Rectal smooth muscle tissue (tissue), 1 donor: ENCODE results near the gene HSPE1.
"Not testable (repeated sequence)": the region's sequence is repeated elsewhere in the genome, so short reads cannot be mapped to it uniquely, and the experiment has no call there.

Experiments used
- H3K27ac ChIP-seq: one replicate; pipeline ENCODE4 v1.7.0; 2013; ENCODE audit warnings: low read depth, low read length, inconsistent platforms
- H3K27me3 ChIP-seq: one replicate; pipeline ENCODE4 v1.7.0; 2013; ENCODE audit warnings: low read length; ENCODE audit not compliant: control insufficient read depth, insufficient read depth
- H3K36me3 ChIP-seq: one replicate; pipeline ENCODE4 v1.7.0; 2013; ENCODE audit warnings: low read length; ENCODE audit not compliant: control insufficient read depth, insufficient read depth
- H3K4me1 ChIP-seq: one replicate; pipeline ENCODE4 v1.7.0; 2013; ENCODE audit warnings: low read length; ENCODE audit not compliant: control insufficient read depth, insufficient read depth
- H3K4me3 ChIP-seq: one replicate; pipeline ENCODE4 v1.7.0; 2013; ENCODE audit warnings: low read length
- H3K9ac ChIP-seq: one replicate; pipeline ENCODE4 v1.7.0; 2013; ENCODE audit warnings: low read length

HSPE1 gene

DNA sequence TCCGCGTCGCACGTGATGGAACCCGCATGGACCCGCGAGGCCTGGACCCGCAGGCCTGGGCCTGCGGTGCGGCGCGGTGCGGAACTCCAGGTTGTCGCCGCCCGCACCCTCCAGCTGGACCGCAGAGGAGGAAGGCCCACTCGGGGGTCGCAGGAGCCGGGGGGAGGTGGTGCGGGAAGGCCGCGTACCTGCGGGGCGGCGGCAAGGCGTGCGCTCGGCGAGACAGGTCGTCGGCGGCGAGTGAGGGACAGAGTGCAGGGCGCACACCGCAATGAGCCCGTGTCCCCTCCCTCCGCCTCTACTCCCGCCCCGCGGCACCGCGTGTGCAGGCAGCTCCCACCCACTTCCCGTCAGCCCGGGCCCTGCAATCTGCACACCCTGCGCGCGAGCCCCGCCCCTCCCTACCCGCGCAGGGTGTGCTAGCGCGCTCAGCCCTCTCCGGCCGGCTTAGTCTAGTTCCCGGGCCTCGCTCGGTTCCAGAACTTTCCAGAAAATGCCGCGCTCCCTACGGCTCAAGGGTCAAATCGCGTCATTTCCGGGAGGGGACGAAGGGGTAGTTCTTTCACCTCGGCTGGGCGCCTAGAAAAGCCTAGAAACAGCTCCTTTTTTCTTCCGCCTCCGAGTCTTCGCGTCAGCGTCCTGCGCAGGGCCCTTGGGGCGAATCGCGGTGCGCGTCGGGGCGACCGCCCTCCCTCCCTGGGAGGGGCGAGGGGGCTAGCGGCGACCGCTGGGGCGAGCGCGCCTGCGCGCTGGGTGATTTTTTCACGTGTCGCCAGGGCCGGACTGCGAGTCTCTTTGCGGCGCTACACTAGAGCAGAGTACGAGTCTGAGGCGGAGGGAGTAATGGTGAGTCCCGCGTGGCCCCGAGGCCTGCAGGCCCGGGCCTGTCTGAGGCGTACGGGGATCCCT, at the start of gene HSPE1, which contains the start of gene HSPD1:
HSPE1 (plus strand) TSS at position 786 of the 909 bp plus-strand sequence; CDS start at position 844, 58 bp downstream.
HSPD1 (minus strand) TSS at position 247 of the 909 bp plus-strand sequence. CDS start 992 bp downstream, outside the sequence.
- Histone ChIP-seq H3K27ac (peak within 1 kb of the TSS; percentile 90), H3K4me1 (peaks cover 9% of the 10 kb centered on the region), H3K9ac (peak within 1 kb of the TSS; percentile 78), H3K27me3 (no peaks in the 10 kb centered on the region), H3K36me3 (peaks cover 14% of the 10 kb centered on the region), H3K4me3 (peak within 1 kb of the TSS; percentile 83)

DNA sequence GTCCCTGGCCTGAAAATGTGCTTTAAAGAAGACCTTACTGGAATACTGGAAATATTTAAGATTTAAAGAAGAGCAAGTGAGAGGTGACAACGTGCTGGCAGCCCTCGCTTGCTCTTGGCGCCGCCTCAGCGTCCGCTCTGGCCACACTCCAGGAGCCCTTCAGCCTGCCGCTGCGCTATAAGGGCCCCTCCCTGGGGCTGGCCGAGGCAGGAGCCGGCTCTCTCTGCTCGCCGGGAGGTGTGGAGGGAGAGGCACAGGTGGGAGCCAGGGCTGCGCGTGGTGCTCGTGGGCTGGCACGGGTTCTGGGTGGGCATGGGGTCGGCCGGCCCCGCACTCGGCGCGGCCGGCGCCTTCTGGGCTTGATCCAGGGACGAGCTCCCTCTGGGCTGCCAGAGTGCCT, 49.7 kb upstream of the HSPE1 start:
- Histone ChIP-seq H3K36me3 (no peaks in the 10 kb centered on the region), H3K27ac (no peak overlapping the region), H3K27me3 (no peaks in the 10 kb centered on the region), H3K9ac (no peak overlapping the region), H3K4me3 (no peak overlapping the region), H3K4me1 (peaks cover 7% of the 10 kb centered on the region)

DNA sequence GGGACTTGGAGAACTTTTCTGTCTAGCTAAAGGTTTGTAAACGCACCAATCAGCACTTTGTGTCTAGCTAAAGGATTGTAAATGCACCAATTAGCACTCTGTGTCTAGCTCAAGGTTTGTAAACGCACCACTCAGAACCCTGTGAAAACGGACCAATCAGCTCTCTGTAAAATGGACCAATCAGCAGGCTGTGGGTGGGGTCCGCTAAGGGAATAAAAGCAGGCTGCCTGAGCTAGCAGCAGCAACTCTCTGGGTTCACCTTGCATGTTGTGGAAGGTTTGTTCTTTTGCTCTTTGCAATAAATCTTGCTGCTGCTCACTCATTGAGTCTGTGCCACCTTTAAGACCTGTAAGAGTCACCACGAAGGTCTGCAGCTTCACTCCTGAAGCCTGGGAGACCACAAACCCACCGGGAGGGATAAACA, 49.2 kb upstream of the HSPE1 start:
- H3K27me3 ChIP-seq, H3K4me3 ChIP-seq, H3K36me3 ChIP-seq, H3K27ac ChIP-seq, H3K4me1 ChIP-seq, H3K9ac ChIP-seq: not testable (repeated sequence)

DNA sequence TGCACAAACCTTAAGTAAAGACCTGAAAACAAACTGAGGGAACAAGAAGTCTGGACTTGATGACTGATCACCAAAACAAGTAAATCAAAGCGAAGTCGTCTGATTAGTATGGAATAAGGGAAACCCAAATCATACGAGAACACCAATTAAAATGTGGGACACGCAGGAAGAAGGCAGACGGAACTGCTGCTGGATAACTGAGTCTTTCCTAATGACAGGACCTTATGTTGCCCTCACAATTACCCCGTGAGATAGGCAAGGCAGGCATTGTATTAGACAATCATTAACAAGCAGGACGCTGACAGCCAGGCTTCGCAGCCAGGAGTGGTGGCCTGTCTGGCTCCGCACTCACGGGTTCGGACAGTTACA, 47.4 kb upstream of the HSPE1 start:
- no peaks in the 10 kb centered on the region for H3K27me3 ChIP-seq

DNA sequence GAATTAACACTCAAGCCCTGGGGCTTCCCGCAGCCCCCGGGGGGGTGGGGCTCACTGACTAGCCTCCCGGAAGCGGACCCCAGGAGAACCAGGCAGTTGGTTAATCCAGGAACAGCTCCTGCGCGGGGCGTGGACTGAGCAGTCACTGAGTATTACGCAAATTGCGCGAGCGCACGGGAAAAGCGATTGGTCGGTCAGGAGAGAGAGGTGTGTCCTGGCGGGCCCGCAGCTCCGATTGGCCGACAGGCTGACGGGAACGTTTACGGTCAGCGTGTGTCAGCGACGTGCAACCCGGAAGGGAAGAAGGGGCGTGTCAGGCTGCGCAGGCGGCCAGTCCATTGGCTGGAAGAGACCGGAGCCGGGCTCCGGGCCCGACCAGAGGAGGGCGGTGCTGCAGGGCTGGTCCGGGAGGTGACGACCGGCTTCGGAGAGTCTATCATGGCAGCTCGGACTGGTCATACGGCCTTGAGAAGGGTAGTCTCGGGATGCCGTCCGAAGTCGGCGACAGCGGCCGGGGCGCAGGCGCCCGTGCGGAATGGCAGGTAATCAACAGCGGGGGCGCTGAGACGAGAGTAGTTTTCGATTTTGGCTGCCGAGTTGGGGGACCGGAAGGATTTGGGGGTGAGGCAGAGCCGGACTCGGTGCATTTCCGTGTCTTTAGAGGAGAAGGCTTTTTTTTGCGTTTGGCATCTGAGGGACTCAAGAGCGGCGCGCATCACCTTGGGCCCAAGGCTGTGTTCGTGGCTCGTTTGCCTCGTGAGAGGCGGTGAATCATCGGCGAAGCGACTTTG, 46.9 kb upstream of the HSPE1 start, which contains the start of gene COQ10B:
COQ10B (plus strand) TSS at position 430 of the 791 bp plus-strand sequence; CDS start at position 439, 9 bp downstream.
- H3K9ac ChIP-seq: peak within 1 kb of the TSS; percentile 89
- H3K36me3 ChIP-seq: no peaks in the 10 kb centered on the region
- H3K4me3 ChIP-seq: peak within 1 kb of the TSS; percentile 77
- H3K27me3 ChIP-seq: no peaks in the 10 kb centered on the region
- peaks cover 7% of the 10 kb centered on the region for H3K4me1 ChIP-seq
- H3K27ac ChIP-seq: peak within 1 kb of the TSS; percentile 92

More for the DNA sequence above, 47.4 kb upstream of the HSPE1 start:
- peaks cover 7% of the 10 kb centered on the region for H3K4me1 ChIP-seq
- H3K4me3 ChIP-seq: peak overlapping the region; percentile 77
- H3K9ac ChIP-seq: peak overlapping the region; percentile 89
- H3K27ac ChIP-seq: peak overlapping the region; percentile 92
- no peaks in the 10 kb centered on the region for H3K36me3 ChIP-seq

DNA sequence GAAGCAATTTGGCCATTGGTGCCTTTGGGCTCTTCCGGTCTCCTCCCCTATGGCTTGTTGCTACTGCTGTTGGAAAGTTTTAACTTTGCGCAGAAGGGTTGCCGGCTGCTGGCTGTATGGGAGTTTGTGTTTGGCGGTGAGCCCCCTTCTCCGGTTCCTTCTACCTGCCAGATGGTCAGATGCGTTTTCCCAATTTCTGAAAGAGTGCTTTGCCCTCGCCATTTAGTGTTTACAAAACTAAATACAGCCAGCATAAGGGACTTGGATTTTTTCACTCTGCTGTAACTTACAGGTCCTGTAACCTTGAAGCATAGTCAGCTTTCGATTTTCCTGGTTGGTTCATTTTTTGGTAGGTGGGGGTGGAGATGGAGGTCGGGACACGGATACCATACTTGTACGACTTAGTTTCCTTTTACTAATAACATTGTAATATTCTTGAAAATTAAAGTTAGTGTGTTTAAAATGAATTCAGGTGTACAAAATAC, 46.2 kb upstream of the HSPE1 start:
- H3K9ac ChIP-seq: peak overlapping the region; percentile 67
- H3K27me3 ChIP-seq: no peaks in the 10 kb centered on the region
- H3K36me3 ChIP-seq: no peaks in the 10 kb centered on the region
- H3K4me3 ChIP-seq: peak overlapping the region; percentile 66
- peaks cover 7% of the 10 kb centered on the region for H3K4me1 ChIP-seq
- peak overlapping the region; percentile 91 for H3K27ac ChIP-seq

DNA sequence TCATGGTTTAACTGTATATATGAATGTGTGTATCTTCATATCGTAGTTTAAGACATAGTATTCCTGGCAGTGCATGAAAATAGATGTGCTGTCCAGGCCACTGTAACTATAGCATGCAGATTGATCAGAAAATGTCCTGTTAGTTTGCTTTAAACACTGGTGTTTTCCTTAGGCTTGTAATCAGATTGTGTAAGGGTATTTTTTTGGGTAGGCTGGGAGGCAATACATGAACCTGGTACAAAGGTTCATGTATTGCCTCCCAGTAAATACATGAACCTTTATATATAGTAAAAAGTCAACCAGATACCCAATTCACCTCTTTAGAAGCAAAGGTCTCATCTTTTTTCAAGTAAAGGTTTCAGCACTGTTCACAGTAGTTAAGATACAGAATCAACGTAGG, 45.3 kb upstream of the HSPE1 start:
- H3K36me3 ChIP-seq: peaks cover under 1% of the 10 kb centered on the region
- no peaks in the 10 kb centered on the region for H3K27me3 ChIP-seq
- H3K4me3 ChIP-seq: peak overlapping the region; percentile 66
- H3K9ac ChIP-seq: no peak overlapping the region
- peaks cover 7% of the 10 kb centered on the region for H3K4me1 ChIP-seq
- no peak overlapping the region for H3K27ac ChIP-seq

DNA sequence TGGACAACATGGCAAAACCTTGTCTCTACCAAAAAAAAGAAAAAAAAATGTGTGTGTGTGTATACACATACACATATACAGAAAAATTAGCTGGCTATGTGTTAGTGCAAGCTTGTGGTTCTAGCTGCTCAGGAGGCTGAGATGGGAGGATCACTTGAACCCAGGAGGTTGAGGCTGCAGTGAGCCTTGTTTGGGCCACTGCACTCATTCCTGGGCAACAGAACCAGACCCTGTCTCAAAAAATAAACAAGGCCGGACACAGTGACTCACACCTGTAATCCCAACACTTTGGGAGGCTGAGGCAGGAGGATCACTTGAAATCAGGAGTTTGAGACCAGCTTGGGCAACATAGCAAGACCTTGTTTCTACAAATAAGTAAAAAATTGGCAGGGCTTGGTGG, 44.8 kb upstream of the HSPE1 start:
- peaks cover 7% of the 10 kb centered on the region for H3K4me1 ChIP-seq
- H3K36me3 ChIP-seq: peaks cover 3% of the 10 kb centered on the region
- H3K9ac ChIP-seq: no peak overlapping the region
- no peak overlapping the region for H3K4me3 ChIP-seq
- H3K27ac ChIP-seq: no peak overlapping the region
- no peaks in the 10 kb centered on the region for H3K27me3 ChIP-seq

DNA sequence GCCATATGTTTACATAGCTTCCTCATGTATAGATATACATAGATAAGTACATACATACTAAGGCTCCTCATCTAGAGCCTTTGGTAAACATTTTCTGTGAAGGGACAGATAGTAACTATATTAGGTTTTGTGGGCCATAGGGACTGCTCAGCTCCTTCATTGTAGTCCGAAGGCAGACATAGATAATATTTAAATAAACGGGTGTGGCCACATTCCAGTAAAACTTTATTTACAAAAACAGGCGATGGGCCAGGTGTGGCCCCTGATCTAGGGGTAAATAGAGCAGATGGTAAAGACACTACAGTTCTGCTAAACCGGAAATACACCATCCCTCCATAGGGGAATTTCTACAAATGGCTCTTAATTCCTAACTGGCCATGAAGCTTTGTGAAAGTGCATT, 39.5 kb upstream of the HSPE1 start:
- no peak overlapping the region for H3K9ac ChIP-seq
- H3K36me3 ChIP-seq: peaks cover 7% of the 10 kb centered on the region
- no peak overlapping the region for H3K27ac ChIP-seq
- no peaks in the 10 kb centered on the region for H3K27me3 ChIP-seq
- no peak overlapping the region for H3K4me3 ChIP-seq
- H3K4me1 ChIP-seq: no peaks in the 10 kb centered on the region

DNA sequence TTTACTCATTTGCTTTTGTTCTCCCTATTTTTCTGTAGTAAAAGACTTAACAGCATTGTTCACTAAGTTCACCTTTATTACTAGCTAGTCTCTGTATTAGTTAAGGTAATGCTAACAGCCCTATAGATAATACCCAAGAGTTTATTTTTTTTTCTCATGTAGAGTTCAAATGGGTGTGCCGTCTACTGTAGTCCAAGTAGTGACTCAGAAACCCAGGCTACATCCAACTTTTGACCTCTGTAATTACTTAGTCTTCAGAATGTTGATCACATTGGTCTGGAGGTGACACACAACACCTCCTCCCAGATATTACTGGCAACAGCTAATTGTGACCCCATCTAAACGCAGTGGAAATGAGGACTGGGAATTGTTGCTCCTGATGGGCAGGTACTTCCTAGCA, 39.1 kb upstream of the HSPE1 start:
- H3K9ac ChIP-seq: no peak overlapping the region
- H3K27me3 ChIP-seq: no peaks in the 10 kb centered on the region
- H3K4me3 ChIP-seq: no peak overlapping the region
- no peak overlapping the region for H3K27ac ChIP-seq
- peaks cover 9% of the 10 kb centered on the region for H3K36me3 ChIP-seq
- no peaks in the 10 kb centered on the region for H3K4me1 ChIP-seq

DNA sequence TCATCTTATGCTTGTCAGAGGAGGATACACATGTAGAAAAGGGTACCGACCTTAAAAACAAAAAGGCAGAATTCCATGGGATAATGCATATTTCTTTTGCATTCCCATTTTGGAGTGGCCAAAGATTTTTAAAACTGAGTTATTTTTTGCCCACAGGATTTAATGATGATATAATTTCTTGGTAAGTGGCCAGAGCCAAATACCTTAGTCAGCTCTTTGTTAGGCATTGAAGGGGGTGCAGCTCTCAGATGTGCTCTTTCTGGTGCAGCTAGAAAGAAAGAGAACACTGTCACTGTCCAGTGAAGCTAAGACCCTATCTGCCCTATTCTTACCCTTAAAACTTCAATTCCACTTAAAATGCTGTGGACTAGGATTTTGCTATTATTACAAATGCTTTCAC, 36.0 kb upstream of the HSPE1 start:
- H3K36me3 ChIP-seq: peaks cover 9% of the 10 kb centered on the region

DNA sequence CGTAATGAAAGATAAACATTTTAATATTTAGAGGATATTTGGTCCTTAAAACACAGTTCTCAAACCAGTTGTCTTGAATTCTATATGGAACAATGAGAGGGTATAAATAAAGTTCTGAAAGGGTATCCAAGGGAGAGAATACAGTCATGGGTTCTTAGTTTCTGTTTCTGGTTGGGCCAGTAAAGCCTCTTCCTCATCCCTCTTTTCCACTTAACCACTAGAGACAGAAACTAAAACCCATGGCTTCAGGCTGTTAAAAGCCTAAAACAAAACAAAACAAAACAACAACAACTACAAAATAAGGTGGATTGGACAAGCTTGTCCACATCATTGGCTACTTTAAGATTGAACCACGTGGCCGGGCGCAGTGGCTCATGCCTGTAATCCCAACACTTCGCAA, 28.0 kb upstream of the HSPE1 start:
- H3K4me3 ChIP-seq: no peak overlapping the region
- no peak overlapping the region for H3K9ac ChIP-seq
- no peaks in the 10 kb centered on the region for H3K4me1 ChIP-seq
- H3K36me3 ChIP-seq: peaks cover 12% of the 10 kb centered on the region
- H3K27ac ChIP-seq: no peak overlapping the region
- no peaks in the 10 kb centered on the region for H3K27me3 ChIP-seq

More for the DNA sequence above, 36.0 kb upstream of the HSPE1 start:
- Histone ChIP-seq H3K9ac (no peak overlapping the region), H3K27me3 (no peaks in the 10 kb centered on the region), H3K27ac (no peak overlapping the region), H3K4me3 (no peak overlapping the region), H3K4me1 (no peaks in the 10 kb centered on the region)
